ENCODE results near the gene ORAI3.
"Not testable (repeated sequence)": the region's sequence is repeated elsewhere in the genome, so short reads cannot be mapped to it uniquely, and the experiment has no call there.

ORAI3 gene

DNA sequence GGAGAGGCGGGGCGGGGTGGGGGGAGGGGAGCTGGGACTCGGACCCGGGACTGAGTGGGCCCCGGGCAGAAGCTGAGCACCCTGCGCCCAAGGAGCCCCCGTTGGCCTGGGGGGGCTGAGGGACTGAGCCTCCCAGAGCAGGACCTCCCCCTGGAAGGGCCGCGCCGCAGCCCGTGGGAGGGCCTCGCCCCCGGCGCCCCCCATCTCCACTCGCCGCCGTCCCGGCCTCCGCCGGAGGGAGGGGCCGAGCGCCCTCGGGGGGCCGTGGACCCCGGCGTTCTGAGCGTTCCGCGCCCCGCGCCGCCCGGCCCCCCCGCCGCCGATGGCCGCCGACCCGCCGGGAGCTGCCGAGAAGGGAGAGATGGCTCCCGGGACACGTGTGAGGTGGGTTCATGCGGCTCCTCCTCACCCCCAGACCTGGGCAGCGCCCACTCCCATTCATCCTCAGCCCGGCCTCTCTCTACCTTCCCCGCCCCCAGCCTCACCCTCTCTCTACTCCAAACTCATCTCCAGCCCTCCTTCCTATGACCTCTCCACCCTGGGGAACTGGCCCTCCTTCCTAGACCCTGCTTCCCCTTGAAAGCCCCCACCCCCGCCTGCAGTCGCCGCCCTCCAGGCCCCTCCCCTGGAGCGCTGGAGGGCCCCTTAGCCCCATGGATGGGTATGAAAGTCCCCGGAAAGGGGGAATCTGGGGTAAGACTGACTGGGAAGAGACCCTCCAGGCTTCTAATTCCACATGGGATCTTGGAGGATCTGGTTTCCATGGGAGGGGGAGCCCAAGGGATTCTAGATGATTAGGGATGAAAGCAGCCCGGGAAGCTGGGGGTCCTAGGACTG lies 24.6 kb upstream of the ORAI3 start:
- no peak for DNase-seq

- no peak for DNase-seq
Observed at GRCh38 chr16:30924913-30925631, 23.8 kb upstream of the ORAI3 start.

- no peak for DNase-seq
Observed at GRCh38 chr16:30925632-30925987, 23.3 kb upstream of the ORAI3 start.

- no peak for DNase-seq
Observed at GRCh38 chr16:30925995-30926811, 22.7 kb upstream of the ORAI3 start.

DNA sequence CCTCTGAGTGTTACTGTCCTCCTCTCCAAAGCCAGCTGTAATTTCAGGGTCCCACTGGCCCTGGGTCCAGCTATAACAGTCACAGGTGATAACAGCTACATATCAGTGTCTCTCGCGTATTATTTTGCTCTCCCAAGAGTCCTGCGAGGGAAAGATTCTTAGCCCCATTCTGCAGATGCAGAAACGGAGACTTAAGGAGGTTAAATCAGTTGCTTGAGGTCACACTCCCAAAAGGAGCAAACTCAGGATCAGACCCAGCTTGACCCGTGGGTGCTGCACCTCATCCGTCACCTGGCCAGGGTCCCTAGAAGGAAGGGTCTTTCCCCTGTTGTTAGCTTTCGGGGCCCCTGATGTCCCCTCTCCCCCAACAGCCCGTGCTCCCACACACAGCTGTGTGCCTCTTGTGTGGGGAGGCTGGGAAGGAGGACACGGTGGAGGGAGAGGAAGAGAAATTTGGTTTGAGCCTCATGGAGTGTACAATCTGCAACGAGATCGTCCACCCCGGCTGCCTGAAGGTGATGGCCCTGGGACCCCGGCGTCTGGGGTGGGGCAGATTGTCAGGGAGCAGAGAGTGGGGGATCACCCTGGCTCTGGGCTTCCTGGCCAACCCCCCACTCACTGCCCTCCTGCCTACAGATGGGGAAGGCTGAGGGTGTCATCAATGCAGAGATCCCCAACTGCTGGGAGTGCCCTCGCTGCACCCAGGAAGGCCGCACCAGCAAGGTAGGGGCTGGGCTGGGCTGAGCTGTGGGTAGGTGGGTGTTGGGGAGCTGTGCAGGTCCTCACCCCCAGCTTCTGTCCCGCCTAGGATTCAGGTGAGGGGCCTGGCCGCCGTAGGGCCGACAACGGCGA lies 21.7 kb upstream of the ORAI3 start:
- no peak for DNase-seq

DNA sequence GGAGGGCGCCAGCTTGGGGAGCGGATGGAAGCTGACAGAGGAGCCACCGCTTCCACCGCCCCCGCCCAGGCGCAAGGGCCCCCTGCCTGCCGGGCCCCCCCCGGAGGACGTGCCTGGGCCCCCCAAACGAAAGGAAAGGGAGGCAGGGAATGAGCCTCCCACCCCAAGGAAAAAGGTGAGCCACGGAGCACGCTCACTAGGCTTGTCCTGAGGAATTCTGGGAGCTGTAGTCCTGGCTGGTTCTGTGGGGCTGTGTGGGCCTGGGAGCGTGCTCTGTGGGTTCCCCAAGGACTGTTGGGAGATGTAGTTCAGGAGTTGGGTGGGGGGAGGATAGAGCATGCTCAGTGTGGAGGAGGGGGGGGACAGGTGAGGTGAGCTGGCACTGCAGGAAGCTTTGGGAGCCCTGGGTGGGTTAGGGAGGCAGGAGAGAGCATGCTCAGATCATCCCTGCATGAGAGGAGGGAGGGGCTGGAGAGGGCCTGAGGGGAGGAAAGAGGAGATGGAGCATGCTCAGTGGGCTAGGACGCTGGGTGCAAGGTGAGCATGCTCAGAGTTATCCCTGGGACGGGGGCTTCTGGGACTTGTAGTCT lies 21.0 kb upstream of the ORAI3 start:
- no peak for DNase-seq

GRCh38 chr16:30928390-30928789 lies 20.5 kb upstream of the ORAI3 start:
- no peak for DNase-seq

DNA sequence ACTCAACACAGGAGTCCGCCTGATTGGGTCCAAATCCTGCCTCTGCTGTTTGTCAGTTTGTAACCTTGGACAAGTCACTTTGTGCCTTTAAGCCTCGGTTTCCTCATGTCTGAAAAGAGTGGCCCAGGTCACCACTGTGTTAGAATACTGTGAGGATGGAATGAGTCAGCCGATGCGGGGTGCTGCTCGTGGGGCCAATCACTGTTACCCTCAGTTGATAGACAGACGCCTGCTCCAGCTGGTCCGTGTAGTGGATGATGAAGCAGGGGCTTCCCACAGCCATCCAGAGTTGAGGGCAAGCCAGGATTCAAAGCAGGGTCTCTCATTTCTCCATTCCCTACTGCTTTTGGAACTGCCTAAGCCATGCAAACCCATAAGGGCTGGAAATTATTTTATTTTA lies 19.7 kb upstream of the ORAI3 start:
- DNase-seq = no peak

GRCh38 chr16:30930160-30930571 lies 18.7 kb upstream of the ORAI3 start:
- no peak for DNase-seq

- DNase-seq = no peak
Observed at GRCh38 chr16:30931068-30931650, 17.7 kb upstream of the ORAI3 start.

DNA sequence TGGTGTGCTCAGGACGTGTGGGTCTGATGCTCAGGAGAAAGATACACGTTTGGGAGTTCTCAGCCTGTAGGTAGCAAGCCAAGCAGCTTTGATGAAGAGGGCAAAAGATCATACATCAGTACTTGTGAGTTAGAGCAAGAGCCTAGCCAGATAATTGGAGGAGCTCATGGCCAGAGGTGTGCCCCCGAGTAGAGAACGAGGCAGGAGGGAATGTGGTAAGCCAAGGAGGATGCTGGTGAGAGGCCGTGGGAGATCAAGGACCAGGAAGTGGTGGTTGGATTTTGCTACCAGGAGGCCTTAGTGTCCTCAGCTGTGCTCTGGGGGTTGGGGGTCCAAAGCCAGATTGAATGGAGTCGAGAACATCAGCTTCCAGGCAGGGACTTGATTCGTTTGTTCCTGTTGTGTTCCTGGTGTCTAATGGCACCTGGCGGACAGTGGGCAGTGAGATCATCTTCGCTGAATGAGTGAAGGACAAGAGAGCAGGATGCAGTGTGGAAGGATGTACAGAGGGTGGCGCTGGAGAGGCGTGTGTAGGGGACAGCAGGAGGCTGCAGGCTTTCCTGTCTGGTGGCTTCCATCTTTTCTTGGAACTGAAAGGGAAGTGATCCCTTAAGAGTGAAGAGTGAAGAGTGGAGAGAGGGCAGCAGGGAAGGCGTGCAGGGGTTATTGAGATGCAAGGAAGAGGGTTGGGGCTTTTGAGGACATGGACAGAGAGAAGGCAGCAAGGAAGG lies 13.9 kb upstream of the ORAI3 start:
- no peak for DNase-seq

DNA sequence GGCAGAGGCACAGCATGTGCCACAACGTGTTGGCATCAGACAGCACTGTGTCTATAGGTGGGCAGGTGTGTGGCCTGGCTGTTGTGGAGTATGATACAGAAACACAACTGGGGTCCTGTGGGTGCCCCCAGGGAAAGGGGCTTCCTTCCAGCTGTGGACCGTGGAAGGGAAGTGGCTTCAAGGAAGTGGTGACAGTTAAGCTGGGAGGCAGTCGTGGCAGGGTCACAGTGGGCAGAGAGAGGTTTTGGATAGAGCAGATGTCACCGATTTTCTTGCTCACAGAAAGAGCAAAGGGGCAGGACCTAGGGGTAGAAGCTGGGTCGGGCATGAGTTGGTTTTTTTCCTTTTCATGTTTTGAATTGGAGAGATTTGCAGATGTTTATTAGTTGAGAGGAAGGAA lies 11.2 kb upstream of the ORAI3 start:
- no peak for DNase-seq

GRCh38 chr16:30939571-30939970 lies 9.3 kb upstream of the ORAI3 start:
- not testable (repeated sequence) for DNase-seq

GRCh38 chr16:30941600-30942425 lies 7.1 kb upstream of the ORAI3 start:
- peak; percentile 48 for DNase-seq

- DNase-seq = no peak
Observed at GRCh38 chr16:30942426-30942806, 6.5 kb upstream of the ORAI3 start.

DNA sequence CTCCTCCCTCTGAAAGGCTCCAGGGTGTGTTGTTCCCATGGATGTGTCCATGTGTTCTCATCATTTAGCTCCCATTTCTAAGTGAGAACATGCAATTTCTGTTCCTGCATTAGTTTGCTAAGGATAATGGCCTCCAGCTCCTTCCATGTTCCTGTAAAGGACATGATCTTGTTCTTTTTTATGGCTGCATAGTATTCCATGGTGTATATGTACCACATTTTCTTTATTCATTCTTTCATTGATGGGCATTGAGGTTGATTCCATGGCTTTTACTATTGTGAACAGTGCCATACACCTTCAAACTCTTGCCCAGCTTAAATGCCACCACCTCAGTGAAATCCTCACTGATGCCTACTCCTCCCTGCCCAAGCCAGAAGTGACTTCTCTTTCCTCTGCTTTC lies 4.5 kb upstream of the ORAI3 start:
- DNase-seq = no peak

- DNase-seq = no peak
Observed at GRCh38 chr16:30946671-30947540, 2.0 kb upstream of the ORAI3 start.

DNA sequence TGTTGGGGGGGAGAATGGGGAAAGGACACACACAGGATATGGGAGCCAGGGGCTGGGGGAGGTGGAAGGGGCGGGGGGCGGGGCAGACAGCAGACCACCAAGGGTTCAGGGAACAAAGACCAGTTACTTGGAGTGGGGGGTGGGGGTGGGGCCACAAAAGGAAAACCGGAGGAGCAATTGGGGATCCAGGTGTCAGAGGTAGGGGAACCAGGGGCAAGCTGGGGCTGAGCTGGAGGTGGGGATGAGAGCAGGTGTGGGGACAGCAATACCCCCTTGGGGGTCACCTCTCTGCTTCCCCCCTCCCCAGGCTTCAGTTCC lies 1.4 kb upstream of the ORAI3 start:
- no peak for DNase-seq

Measured in T1000 (cell line).